Measurements from ENCODE around the gene GMCL2.

GRCh38 chr5:178230879-178231538, 43.8 kb upstream of the GMCL2 start:
- no peak for TF ChIP-seq CTCF (IDR thresholded peaks at IDR 0.05)
- TF ChIP-seq TP53 (CRISPR knock-in tag; IDR thresholded peaks at IDR 0.05), result no peak
- TF ChIP-seq ATF3 (CRISPR knock-in tag; conservative IDR thresholded peaks at IDR 0.05), result no peak
- TF ChIP-seq ZNF138 (CRISPR knock-in tag; conservative IDR thresholded peaks at IDR 0.05), result no peak

All from WTC11 (cell line).